ENCODE results near the gene PIP4K2A. TPM values are rescaled to one million over a fixed set of nuclear protein-coding genes. Genes with fewer than 3 reads are reported as not detected.
"Not testable (repeated sequence)": the region's sequence is repeated elsewhere in the genome, so short reads cannot be mapped to it uniquely, and the experiment has no call there.

The PIP4K2A gene
- total RNA-seq, 4 donors from 2014 or later: 7.4 to 60.3 (median 9.9) TPM

GRCh38 chr10:22500656-22501340 is 213.6 kb downstream of the PIP4K2A start:
- DNase-seq (ENCODE audit: low spot score in 2 of 2): no peak
- no peaks in the 10 kb centered on the region for H3K9me3 ChIP-seq
- no peak overlapping the region for H3K27ac ChIP-seq
- H3K4me3 ChIP-seq: no peak overlapping the region
- WGBS: 32% methylated on average over 7 of the region's 7 CpGs
- H3K4me1 ChIP-seq: no peaks in the 10 kb centered on the region
- H3K27me3 ChIP-seq: peaks cover 10% of the 10 kb centered on the region
- TF ChIP-seq POLR2A (IDR thresholded peaks at IDR 0.05): no peak
- no peak for TF ChIP-seq CTCF (IDR thresholded peaks at IDR 0.05)
- TF ChIP-seq EP300 (IDR thresholded peaks at IDR 0.05): no peak
- TF ChIP-seq POLR2AphosphoS5 (IDR thresholded peaks at IDR 0.05): no peak
- H3K36me3 ChIP-seq: no peaks in the 10 kb centered on the region

GRCh38 chr10:22499973-22500372 is 214.4 kb downstream of the PIP4K2A start:
- not testable (repeated sequence) for H3K9me3 ChIP-seq; H3K4me3 ChIP-seq; H3K4me1 ChIP-seq; DNase-seq (ENCODE audit: low spot score in 2 of 2); H3K27ac ChIP-seq; H3K36me3 ChIP-seq
- 90% methylated on average over 2 of the region's 2 CpGs for WGBS
- H3K27me3 ChIP-seq: peaks cover 16% of the 10 kb centered on the region

- TF ChIP-seq CTCF (IDR thresholded peaks at IDR 0.05) (no peak), EP300 (IDR thresholded peaks at IDR 0.05) (no peak), POLR2AphosphoS5 (IDR thresholded peaks at IDR 0.05) (no peak), POLR2A (IDR thresholded peaks at IDR 0.05) (no peak)
- Histone ChIP-seq H3K9me3 (no peaks in the 10 kb centered on the region), H3K4me1 (no peaks in the 10 kb centered on the region), H3K27me3 (peaks cover 16% of the 10 kb centered on the region), H3K27ac (no peak overlapping the region), H3K4me3 (no peak overlapping the region), H3K36me3 (no peaks in the 10 kb centered on the region)
- DNase-seq (ENCODE audit: low spot score in 2 of 2): no peak
- 96% methylated on average over 3 of the region's 3 CpGs for WGBS
Observed at GRCh38 chr10:22495396-22495795, 219.0 kb downstream of the PIP4K2A start.

GRCh38 chr10:22494007-22494406 is 220.4 kb downstream of the PIP4K2A start:
- H3K9me3 ChIP-seq: no peaks in the 10 kb centered on the region
- H3K4me3 ChIP-seq: no peak overlapping the region
- no peak for DNase-seq (ENCODE audit: low spot score in 2 of 2)
- H3K27me3 ChIP-seq: peaks cover 11% of the 10 kb centered on the region
- H3K4me1 ChIP-seq: no peaks in the 10 kb centered on the region
- no peak for TF ChIP-seq POLR2A (IDR thresholded peaks at IDR 0.05)
- TF ChIP-seq EP300 (IDR thresholded peaks at IDR 0.05): no peak
- no peak for TF ChIP-seq POLR2AphosphoS5 (IDR thresholded peaks at IDR 0.05)
- no peak overlapping the region for H3K27ac ChIP-seq
- WGBS: 69% methylated on average over 3 of the region's 3 CpGs
- H3K36me3 ChIP-seq: no peaks in the 10 kb centered on the region

- H3K4me1 ChIP-seq: no peaks in the 10 kb centered on the region
- no peaks in the 10 kb centered on the region for H3K36me3 ChIP-seq
- no peak overlapping the region for H3K27ac ChIP-seq
- 84% methylated on average over 1 of the region's 2 CpGs for WGBS
- DNase-seq (ENCODE audit: low spot score in 2 of 2): no peak
- no peak overlapping the region for H3K4me3 ChIP-seq
- TF ChIP-seq POLR2AphosphoS5 (IDR thresholded peaks at IDR 0.05) (no peak), EP300 (IDR thresholded peaks at IDR 0.05) (no peak), CTCF (IDR thresholded peaks at IDR 0.05) (no peak), POLR2A (IDR thresholded peaks at IDR 0.05) (no peak)
- H3K9me3 ChIP-seq: no peaks in the 10 kb centered on the region
- H3K27me3 ChIP-seq: peaks cover 6% of the 10 kb centered on the region
Observed at GRCh38 chr10:22491931-22492615, 222.3 kb downstream of the PIP4K2A start.

GRCh38 chr10:22491480-22491879 is 222.9 kb downstream of the PIP4K2A start:
- no peak for DNase-seq (ENCODE audit: low spot score in 2 of 2)
- Histone ChIP-seq H3K36me3 (no peaks in the 10 kb centered on the region), H3K27ac (no peak overlapping the region), H3K4me1 (no peaks in the 10 kb centered on the region), H3K4me3 (no peak overlapping the region), H3K9me3 (no peaks in the 10 kb centered on the region), H3K27me3 (peaks cover 6% of the 10 kb centered on the region)
- no peak for TF ChIP-seq EP300 (IDR thresholded peaks at IDR 0.05)
- TF ChIP-seq POLR2AphosphoS5 (IDR thresholded peaks at IDR 0.05): no peak
- no peak for TF ChIP-seq CTCF (IDR thresholded peaks at IDR 0.05)
- no peak for TF ChIP-seq POLR2A (IDR thresholded peaks at IDR 0.05)
- 99% methylated on average over 3 of the region's 3 CpGs for WGBS

Data from suprapubic skin (tissue), 4 donors.